ENCODE measurements around the gene CCDC91. TPM values are rescaled to one million over a fixed set of nuclear protein-coding genes. Genes with fewer than 3 reads are reported as not detected.
A peak's percentile ranks its signal among the peaks of the same experiment; 100 is the strongest.

The CCDC91 gene
- total RNA-seq, 1 donor from 2014 or later: 50.4 TPM

- ATAC-seq (ENCODE audit: poor library complexity) (no peak), DNase-seq (no peak)
- intact Hi-C loops (cut with DNase I): no loop called here
These were observed 347.2 kb downstream of the CCDC91 start for GRCh38 chr12:28537474-28537873.

GRCh38 chr12:28539691-28540323 lies 349.6 kb downstream of the CCDC91 start:
- DNase-seq: no peak
- no peak for ATAC-seq (ENCODE audit: poor library complexity)
- intact Hi-C loops (cut with DNase I): no loop called here

GRCh38 chr12:28540324-28540714 lies 350.1 kb downstream of the CCDC91 start:
- DNase-seq (no peak), ATAC-seq (ENCODE audit: poor library complexity) (no peak)
- intact Hi-C loops (cut with DNase I): no loop called here

- no peak for ATAC-seq (ENCODE audit: poor library complexity)
- no peak for DNase-seq
- intact Hi-C loops (cut with DNase I): no loop called here
These were observed 353.0 kb downstream of the CCDC91 start for GRCh38 chr12:28543021-28543890.

- ATAC-seq (ENCODE audit: poor library complexity): no peak
- intact Hi-C loops (cut with DNase I): no loop called here
- no peak for DNase-seq
These were observed 360.8 kb downstream of the CCDC91 start for GRCh38 chr12:28550757-28551704.

- ATAC-seq (ENCODE audit: poor library complexity): no peak
- intact Hi-C loops (cut with DNase I): no loop called here
- DNase-seq: no peak
These were observed 362.2 kb downstream of the CCDC91 start for GRCh38 chr12:28552251-28552970.

- intact Hi-C loops (cut with DNase I): no loop called here
- ATAC-seq (ENCODE audit: poor library complexity): peak; percentile 71
- no peak for DNase-seq
These were observed 365.5 kb downstream of the CCDC91 start for GRCh38 chr12:28555748-28556147.

GRCh38 chr12:28558250-28558649 lies 368.0 kb downstream of the CCDC91 start:
- ATAC-seq (ENCODE audit: poor library complexity): peak; percentile 58
- intact Hi-C loops (cut with DNase I): no loop called here
- no peak for DNase-seq

- intact Hi-C loops (cut with DNase I): no loop called here
- no peak for DNase-seq
- ATAC-seq (ENCODE audit: poor library complexity): no peak
These were observed 373.0 kb downstream of the CCDC91 start for GRCh38 chr12:28563286-28563685.

GRCh38 chr12:28563936-28564335 lies 373.7 kb downstream of the CCDC91 start:
- no peak for ATAC-seq (ENCODE audit: poor library complexity)
- DNase-seq: no peak
- intact Hi-C loops (cut with DNase I): no loop called here

- intact Hi-C loops (cut with DNase I): no loop called here
- DNase-seq: no peak
- no peak for ATAC-seq (ENCODE audit: poor library complexity)
These were observed 377.9 kb downstream of the CCDC91 start for GRCh38 chr12:28568118-28568517.

GRCh38 chr12:28568704-28569103 lies 378.4 kb downstream of the CCDC91 start:
- no peak for ATAC-seq (ENCODE audit: poor library complexity)
- no peak for DNase-seq
- intact Hi-C loops (cut with DNase I): no loop called here

GRCh38 chr12:28569698-28570411 lies 379.6 kb downstream of the CCDC91 start:
- DNase-seq (no peak), ATAC-seq (ENCODE audit: poor library complexity) (peak; percentile 48)
- intact Hi-C loops (cut with DNase I): no loop called here

- no peak for ATAC-seq (ENCODE audit: poor library complexity)
- intact Hi-C loops (cut with DNase I): no loop called here
- no peak for DNase-seq
These were observed 380.6 kb downstream of the CCDC91 start for GRCh38 chr12:28570811-28571210.

- DNase-seq (no peak), ATAC-seq (ENCODE audit: poor library complexity) (peak; percentile 79)
- intact Hi-C loops (cut with DNase I): no loop called here
These were observed 384.7 kb downstream of the CCDC91 start for GRCh38 chr12:28574746-28575592.

- DNase-seq (no peak), ATAC-seq (ENCODE audit: poor library complexity) (peak; percentile 43)
- intact Hi-C loops (cut with DNase I): no loop called here
These were observed 385.4 kb downstream of the CCDC91 start for GRCh38 chr12:28575593-28576205.

- no peak for ATAC-seq (ENCODE audit: poor library complexity)
- intact Hi-C loops (cut with DNase I): no loop called here
- DNase-seq: no peak
These were observed 388.1 kb downstream of the CCDC91 start for GRCh38 chr12:28578361-28578760.
